ENCODE measurements around the gene AXIN1.

DNA sequence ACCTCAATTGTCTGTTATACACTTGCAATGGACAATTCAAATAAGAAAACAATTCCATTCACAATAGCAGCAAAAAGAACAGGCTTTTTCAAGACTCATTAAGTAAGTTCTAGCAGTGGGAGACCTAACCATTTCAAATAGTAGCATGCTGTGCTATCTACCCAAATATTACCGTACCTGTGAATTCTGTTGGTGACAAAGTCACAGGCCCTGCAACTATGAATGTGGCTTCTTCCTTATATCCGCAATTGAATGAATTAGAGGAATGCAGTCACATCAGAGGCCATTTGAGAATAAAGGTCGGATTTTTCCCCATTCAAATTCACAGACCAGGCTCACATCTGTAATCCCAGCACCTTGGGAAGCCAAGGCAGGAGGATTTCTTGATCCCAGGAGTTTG is 43.7 kb upstream of the AXIN1 start:
- TF ChIP-seq, protein P1, sequence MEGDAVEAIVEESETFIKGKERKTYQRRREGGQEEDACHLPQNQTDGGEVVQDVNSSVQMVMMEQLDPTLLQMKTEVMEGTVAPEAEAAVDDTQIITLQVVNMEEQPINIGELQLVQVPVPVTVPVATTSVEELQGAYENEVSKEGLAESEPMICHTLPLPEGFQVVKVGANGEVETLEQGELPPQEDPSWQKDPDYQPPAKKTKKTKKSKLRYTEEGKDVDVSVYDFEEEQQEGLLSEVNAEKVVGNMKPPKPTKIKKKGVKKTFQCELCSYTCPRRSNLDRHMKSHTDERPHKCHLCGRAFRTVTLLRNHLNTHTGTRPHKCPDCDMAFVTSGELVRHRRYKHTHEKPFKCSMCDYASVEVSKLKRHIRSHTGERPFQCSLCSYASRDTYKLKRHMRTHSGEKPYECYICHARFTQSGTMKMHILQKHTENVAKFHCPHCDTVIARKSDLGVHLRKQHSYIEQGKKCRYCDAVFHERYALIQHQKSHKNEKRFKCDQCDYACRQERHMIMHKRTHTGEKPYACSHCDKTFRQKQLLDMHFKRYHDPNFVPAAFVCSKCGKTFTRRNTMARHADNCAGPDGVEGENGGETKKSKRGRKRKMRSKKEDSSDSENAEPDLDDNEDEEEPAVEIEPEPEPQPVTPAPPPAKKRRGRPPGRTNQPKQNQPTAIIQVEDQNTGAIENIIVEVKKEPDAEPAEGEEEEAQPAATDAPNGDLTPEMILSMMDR (IDR thresholded peaks at IDR 0.05), result no peak
- TF ChIP-seq POLR2A (IDR thresholded peaks at IDR 0.05), result no peak
